Breast epithelium (tissue), 3 donors: ENCODE data around the gene DDO.

Source experiments
- CTCF ChIP-seq, 3 donors: fragments of 450-650 bp; IDR thresholded peaks; one replicate each; pipeline ENCODE4 v1.5.1; 2016 to 2017; ENCODE audit warnings: antibody characterized with exemption in 3 of 3, mild to moderate bottlenecking in 3 of 3, moderate library complexity in 3 of 3
- POLR2A ChIP-seq: fragments of 450-650 bp; IDR thresholded peaks from one replicate; pipeline ENCODE4 v1.6.1; 2016; ENCODE audit warnings: antibody characterized with exemption, mild to moderate bottlenecking, moderate library complexity
- POLR2AphosphoS5 ChIP-seq, 3 donors: sonication (generic); formaldehyde crosslinking; IDR thresholded peaks; one replicate each; pipeline ENCODE4 v1.6.1; 2017; ENCODE audit warnings: antibody characterized with exemption in 3 of 3

- TF ChIP-seq CTCF (IDR thresholded peaks at IDR 0.05) = no peak
- TF ChIP-seq POLR2AphosphoS5 (IDR thresholded peaks at IDR 0.05) = no peak
- no peak for TF ChIP-seq POLR2A
Observed at GRCh38 chr6:110449541-110449895, 34.1 kb upstream of the DDO start.
